Measurements from ENCODE around the gene GRIN2D.
"Not testable (repeated sequence)": the region's sequence is repeated elsewhere in the genome, so short reads cannot be mapped to it uniquely, and the experiment has no call there.

GRIN2D gene

DNA sequence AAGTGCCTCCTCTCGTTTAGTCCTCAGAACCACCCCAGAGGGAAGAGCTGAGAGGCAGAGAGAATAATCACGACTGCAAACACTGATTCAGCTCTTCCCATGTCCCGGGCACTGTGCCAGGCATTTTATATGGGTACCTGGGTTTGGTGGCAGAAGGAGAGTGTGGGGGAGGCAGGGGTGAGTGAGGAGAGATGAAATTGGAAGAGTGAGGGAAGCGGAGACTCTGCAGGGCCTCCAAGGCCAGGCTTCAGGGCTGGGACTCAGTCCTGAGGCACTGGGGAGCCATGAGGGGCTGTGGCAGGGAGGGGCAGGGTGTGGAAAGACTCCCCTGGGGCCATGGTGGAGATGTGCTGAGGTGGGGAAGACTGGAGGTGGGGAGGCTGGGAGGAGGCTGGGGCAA is 20.6 kb upstream of the GRIN2D start:
- DNase-seq = no peak

GRCh38 chr19:48373567-48373966 is 19.9 kb upstream of the GRIN2D start:
- no peak for DNase-seq

DNA sequence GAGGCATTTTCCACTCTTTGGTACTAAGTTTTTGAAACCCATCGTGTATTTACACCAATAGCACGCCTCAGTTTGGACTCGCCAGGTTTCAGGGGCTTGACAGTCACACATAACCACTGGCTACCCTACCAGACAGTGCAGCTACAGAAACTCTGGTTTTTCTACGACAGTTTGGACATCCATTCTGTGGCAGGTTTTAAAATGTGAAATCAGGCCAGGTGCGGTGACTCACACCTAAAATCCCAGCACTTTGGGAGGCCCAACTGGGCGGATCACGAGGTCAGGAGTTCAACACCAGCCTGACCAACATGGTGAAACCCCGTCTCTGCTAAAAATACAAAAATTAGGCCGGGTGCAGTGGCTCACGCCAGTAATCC is 15.3 kb upstream of the GRIN2D start:
- DNase-seq = no peak

DNA sequence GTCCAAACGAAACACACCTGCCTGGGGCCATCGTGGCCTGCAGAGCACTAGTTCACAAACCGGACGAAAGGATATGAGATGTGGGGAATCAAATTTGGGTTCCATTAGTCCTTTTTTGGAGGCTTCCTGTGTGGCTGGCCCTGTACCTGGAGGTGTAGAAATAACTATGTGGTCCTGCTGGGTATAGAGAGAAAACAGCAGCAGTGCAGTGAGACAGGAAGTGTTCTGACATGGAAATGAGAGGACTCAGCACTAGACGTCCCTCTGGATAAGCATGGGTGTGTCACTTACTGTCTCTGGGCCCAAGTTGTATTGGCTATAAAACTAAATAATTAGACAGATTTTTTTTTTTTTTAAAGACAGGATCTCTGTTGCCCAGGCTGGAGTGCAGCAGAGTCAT is 14.4 kb upstream of the GRIN2D start:
- peak; percentile 23 for DNase-seq

DNA sequence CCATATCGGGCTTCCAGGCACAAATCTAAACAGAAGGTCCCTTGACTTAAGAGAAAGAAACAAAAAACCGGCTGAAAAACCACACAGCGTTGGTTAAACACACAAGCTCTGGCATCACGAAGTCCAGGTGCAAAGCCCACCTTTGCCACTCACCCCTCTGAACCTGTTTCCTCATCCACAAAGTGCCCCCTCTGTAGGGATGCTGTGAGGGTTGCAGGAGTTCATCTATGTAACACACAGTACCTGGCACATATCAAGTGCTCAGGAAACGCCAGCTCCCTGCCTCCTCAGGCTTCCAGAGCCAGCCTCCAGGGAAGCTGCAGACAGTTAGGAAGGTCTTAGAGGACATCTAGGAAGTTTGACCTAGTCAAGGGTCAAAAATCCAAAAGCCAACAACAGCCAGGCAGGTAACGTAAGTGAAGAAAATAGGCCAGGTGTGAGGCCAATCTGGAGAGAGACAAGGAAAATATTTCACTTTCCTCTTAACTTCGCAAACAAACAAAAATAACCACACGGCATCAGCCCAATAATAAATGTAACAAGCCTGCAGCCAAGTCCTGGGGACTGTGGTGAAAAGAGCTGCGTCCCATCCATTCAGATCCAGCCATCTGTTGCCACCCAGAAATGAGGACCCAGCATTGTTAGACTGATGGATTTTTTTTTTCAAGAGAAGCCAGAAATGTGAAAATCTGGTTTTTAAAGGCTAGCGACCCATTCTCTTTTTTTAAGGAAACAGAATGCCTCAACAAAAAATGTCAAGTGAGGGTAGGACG is 12.1 kb upstream of the GRIN2D start:
- no peak for DNase-seq

- DNase-seq = no peak
These were observed 11.2 kb upstream of the GRIN2D start for GRCh38 chr19:48382286-48382685.

DNA sequence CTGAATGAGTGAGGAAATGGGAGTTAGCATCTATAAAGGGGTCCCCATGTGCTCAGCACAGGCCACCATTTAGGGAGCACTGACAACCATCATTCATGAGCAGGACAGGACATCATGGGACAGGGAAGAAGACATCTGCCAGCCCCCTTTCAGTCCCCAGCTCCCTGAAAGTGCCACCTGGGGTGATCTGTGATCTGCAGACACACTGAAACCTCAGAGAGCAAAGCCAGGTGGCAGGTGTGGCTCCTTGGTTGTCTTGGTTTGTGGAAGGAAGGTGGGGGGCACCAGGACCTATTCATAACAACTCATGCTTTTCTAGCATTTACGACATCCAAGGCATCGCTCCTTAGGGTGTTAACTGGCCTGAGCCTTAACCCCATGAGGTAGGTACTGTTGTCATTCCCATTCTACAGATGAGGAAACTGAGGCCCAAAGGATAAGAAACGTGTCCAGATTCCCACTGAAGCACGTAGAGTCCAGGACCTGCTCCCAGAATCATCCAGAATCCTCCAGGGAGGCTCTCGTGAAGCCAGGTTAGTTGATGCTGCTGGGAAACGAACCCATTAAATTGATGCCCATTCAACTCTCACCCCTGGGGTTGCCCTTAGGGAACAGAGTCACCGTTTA is 7.9 kb upstream of the GRIN2D start:
- no peak for DNase-seq

DNA sequence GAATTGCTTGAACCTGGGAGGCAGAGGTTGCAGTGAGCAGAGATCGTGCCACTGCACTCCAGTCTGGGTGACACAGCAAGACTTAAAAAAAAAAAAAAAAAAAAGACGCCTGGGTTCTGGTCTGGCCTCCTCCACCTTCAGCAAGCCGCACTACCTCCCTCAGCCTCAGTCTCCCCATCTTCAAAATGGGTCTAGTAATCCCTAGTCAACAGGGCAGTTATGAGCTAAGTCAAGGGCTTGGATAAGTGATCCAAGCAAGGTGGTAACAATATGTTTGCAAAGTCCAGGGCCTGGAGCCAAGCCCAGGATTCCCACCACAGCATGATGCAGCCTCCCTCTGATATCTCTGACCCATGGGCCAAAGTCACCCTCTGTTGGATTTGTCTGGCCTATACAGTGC is 6.5 kb upstream of the GRIN2D start:
- DNase-seq = no peak

DNA sequence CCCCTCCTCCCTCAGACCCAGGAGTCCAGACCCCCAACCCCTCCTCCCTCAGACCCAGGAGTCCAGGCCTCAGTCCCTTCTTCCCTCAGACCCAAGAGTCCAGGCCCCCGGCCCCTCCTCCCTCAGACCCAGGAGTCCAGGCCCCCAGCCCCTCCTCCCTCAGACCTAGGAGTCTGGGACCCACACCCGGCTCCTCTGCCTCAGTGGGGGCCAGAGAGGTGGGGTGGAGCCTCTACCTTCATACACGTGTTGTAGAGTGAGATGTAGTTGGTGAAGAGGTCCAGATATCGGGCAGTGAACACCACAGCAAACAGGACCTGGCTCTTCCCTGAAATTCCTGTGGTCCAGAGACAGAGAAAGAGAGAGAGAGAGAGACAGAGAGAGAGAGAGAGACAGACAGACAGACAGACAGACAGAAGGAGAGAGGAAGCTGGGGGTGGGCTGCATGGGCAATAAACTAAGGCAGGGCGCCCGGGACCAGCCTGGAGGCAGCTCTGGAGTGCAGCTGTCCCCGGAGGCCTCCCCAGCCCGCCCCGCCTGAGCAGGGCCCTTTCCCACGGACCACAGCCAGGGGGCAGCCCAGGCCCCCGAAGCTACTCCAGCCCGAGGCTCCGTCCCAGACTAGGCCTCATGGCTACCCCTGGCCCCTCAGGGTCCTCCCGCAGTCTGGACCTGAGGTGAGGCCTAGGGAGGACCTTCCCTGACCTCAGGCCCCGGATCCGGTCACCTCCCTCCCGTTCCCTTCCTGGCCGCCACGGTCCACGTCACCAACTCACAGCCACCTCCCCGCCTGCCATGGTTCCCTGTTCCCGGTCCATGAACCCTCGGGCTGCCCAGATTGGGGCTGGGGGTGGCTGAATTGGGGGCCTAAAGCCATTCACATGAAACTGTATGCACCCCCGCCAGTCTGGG is 3.0 kb upstream of the GRIN2D start:
- DNase-seq = peak; percentile 67

DNA sequence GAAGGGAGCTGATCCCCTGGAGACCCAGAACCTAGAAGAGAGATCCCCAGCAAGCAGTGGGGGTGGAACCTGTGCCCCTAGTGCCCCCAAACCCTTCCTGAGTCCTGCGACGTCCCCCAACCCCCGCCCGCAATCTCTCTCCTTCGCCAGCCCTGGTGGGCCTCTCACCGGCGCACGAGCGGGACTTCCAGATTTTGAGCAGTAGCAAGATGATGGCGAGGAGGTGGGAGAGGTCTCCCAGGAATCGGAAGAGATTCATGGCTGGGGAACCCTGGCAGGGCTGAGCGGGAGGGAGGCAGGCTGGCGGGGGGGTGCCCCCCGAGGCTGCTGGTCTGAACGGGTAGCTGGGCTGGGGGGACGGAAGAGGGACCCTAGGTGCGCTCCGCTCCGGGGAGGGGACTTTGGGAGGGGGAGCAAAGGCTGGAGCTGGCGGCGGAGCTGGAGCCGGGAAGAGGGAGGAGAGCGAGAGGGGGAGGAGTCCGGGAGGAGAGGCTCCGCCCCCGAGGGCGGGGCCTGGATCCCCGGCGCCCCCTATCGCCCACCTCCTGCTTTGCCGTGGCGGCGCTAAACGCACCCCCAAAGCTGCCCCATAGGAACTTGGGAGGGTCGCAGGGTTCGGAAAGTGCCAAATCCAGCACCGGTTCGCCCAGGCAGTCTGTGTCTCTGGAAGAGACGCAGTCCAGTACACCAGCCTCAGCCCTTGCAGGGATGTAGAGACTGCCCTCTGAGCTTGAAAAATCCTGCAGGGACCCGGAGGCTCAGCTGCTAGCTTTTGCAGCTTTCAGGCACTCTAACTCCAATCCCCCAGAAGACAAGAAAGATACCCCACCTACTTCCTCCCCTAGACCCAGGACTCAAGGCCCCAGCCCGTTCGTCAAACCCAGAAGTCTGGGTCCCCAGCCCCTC is 2.1 kb upstream of the GRIN2D start, which contains the start of gene KDELR1:
KDELR1 (minus strand) TSS at position 452 of the 906 bp plus-strand sequence; CDS start at position 259, 193 bp downstream.
- peak; percentile 64 for DNase-seq

GRCh38 chr19:48392006-48392344 is 1.5 kb upstream of the GRIN2D start:
- DNase-seq = not testable (repeated sequence)

GRCh38 chr19:48392860-48393558 is 459 bp upstream of the GRIN2D start:
- DNase-seq = no peak

DNA sequence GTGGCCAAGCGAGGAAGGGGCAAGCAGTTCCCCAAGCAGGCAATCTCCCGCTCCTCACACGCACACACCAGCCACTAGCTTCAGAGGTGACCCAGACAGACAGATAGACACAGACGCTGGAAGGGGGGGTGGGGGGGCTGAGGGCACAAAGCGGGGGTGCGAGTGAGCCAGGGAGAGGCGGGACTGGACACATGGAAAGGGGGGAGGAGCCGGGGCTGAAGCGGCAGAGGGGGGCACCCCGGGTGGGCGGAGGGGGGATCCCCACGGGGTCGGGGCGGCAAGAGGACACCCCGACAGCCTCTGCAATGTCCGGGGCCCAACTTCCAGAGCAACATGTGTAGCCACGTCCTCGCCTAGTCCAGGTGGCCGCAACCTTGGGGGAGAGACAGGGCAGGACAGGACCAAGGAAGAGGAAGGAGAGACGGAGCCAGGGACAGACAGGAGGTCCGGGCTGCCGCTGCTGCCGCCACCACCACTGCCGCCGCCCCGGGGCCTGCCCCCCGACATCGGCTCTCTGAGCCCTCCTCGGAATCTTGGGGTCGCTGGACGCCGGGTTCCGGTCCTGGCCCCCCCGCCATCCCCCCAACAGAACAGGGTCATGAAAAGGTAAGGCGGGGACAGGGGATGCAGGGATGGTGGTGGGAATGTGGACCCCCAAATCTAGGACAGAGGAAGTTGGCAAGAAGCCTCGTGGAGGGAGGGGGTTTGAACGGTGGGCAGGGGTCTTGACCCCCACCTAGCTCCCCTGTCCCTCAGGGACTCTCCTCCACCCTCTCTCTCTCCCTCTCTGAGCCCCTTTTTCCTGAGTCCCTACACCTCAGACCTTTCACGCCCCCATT is 1.1 kb downstream of the GRIN2D start:
- DNase-seq = no peak

- DNase-seq = no peak
These were observed 1.6 kb downstream of the GRIN2D start for GRCh38 chr19:48395170-48395455.

GRCh38 chr19:48395499-48395898 is 2.0 kb downstream of the GRIN2D start:
- no peak for DNase-seq

- no peak for DNase-seq
These were observed 2.8 kb downstream of the GRIN2D start for GRCh38 chr19:48396016-48396823.

GRCh38 chr19:48396824-48397176 is 3.3 kb downstream of the GRIN2D start:
- DNase-seq = no peak

GRCh38 chr19:48397263-48398101 is 4.0 kb downstream of the GRIN2D start:
- no peak for DNase-seq

DNA sequence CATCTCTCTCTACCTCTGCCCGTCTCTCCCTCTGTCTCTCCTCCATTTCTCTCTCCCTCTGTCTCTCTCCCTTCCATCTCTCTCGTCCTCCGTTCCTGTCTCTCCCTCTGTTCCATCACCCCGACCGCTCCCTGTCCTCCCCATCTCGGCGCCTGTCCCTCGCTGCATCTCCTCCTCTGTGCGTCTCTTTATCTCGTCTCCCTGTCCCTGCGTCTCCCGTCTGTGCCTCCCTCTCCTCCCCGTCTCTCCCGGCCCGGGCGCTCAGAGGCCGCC is 4.6 kb downstream of the GRIN2D start:
- peak; percentile 23 for DNase-seq

Data from hematopoietic multipotent progenitor cell treated with erythropoietin and hydrocortisone succinate and interleukin-3 and kit ligand, for 8 days (in vitro differentiated cells).